Gastroesophageal sphincter (tissue), 4 donors: ENCODE data around the gene INPP5D. TPM values are rescaled to one million over a fixed set of nuclear protein-coding genes. Genes with fewer than 3 reads are reported as not detected.
A peak's percentile ranks its signal among the peaks of the same experiment; 100 is the strongest.

ENCODE experiments used
- ATAC-seq: fragments of 150-250 bp; one replicate; pipeline ENCODE4 v1.9.1; 2016; ENCODE audit warnings: mild to moderate bottlenecking, moderate library complexity
- H3K27ac ChIP-seq, 4 donors: fragments of 200-600 bp; sonication (generic) in 3 of 4; 1 replicate in 3 of 4; 2 replicates in 1 of 4; pipeline ENCODE4 v1.5.1; 2016 to 2019
- H3K27me3 ChIP-seq: fragments of 200-600 bp; sonication (generic); one replicate; pipeline ENCODE4 v1.5.1; 2019
- H3K36me3 ChIP-seq, 2 donors: fragments of 200-600 bp; sonication (generic); one replicate each; pipeline ENCODE4 v1.5.1; 2019; ENCODE audit warnings: control low read depth in 1 of 2
- H3K4me1 ChIP-seq, 3 donors: fragments of 200-600 bp; sonication (generic); 1 replicate in 2 of 3; 2 replicates in 1 of 3; pipeline ENCODE4 v1.5.1; 2016 to 2019; ENCODE audit warnings: control low read depth in 2 of 3
- H3K4me3 ChIP-seq, 2 donors: fragments of 200-600 bp; sonication (generic); one replicate each; pipeline ENCODE4 v1.5.1; 2019; ENCODE audit warnings: mild to moderate bottlenecking in 1 of 2, moderate library complexity in 1 of 2
- H3K9me3 ChIP-seq, 3 donors: fragments of 200-600 bp; sonication (generic); one replicate each; pipeline ENCODE4 v1.5.1; 2017 to 2019; ENCODE audit warnings: control low read depth in 2 of 3
- EP300 ChIP-seq: sonication (generic); formaldehyde crosslinking; IDR thresholded peaks from one replicate; pipeline ENCODE4 v1.6.1; 2017; ENCODE audit warnings: antibody characterized with exemption, mild to moderate bottlenecking
- POLR2A ChIP-seq, 2 donors: fragments of 450-650 bp; IDR thresholded peaks; one replicate each; pipeline ENCODE4 v1.6.1; 2017; ENCODE audit warnings: antibody characterized with exemption in 2 of 2, mild to moderate bottlenecking in 2 of 2, moderate library complexity in 1 of 2
- POLR2AphosphoS5 ChIP-seq: sonication (generic); formaldehyde crosslinking; IDR thresholded peaks from one replicate; pipeline ENCODE4 v1.6.1; 2017; ENCODE audit warnings: antibody characterized with exemption
- WGBS, 2 donors: methylation state at CpG; one replicate each; pipeline ENCODE4 v1.1.5; 2018; ENCODE audit warnings: low coverage in 1 of 2; 5-methylcytosine and 5-hydroxymethylcytosine counted together
- total RNA-seq, 4 donors: library from RNA; depleted of rRNA; stranded (reverse); fragments of >200 nt; gene quantifications; one replicate each; pipeline ENCODE4 v1.1.0, GENCODE V29; 2016
- TF ChIP-seq, protein P1 (sequence below), 4 experiments: fragments of 200-600 bp in 2 of 4; fragments of 450-650 bp in 2 of 4; sonication (generic) in 1 of 4; IDR thresholded peaks; one replicate each; pipeline ENCODE4 v1.5.1; 2017 to 2019; ENCODE audit warnings: antibody characterized with exemption in 4 of 4, mild to moderate bottlenecking in 2 of 4, moderate library complexity in 2 of 4

The INPP5D gene
- total RNA-seq, 4 donors from 2014 or later: 6.5 to 12.4 (median 9.3) TPM

DNA sequence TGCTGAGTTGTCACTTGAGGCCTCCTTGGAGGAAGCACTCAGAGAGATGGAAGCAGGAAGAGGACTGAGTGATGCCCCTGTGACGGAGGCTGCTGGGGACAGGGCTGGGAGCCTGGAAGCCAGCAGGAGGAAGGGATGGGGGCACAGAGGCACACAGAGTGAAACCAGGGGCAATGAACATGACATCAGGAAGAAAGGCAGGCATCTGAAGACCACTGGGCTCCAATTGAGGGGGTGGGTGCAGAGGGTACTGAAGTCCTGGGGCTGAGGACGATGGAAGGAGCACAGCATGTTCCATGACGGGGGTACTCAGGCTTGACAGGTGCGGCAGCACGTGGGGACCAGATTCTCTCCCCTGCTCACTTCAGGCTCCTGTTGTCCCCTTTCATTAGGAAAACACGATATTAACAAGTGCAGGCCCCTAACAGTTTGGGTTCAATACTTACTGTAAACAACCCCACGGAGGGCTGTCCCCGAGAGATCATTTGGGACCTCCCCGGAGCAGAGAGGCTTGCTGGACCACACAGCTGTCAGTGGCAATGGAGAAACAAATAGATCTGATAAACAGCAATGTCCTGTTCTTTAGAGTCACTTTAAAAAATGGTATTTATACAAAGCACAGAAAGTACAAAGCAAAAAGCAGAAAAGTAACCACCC lies 8.7 kb downstream of the INPP5D start:
- H3K9me3 ChIP-seq: peaks cover 0 to 22% (median 3%) of the 10 kb centered on the region in 3 donors
- no peak overlapping the region for H3K4me3 ChIP-seq
- WGBS, 2 donors: 44 to 45% methylated on average over 6 to 8 of the region's 9 CpGs
- H3K4me1 ChIP-seq: peaks cover 0 to 9% (median 0%) of the 10 kb centered on the region in 3 donors
- peaks cover 10% of the 10 kb centered on the region for H3K27me3 ChIP-seq
- no peaks in the 10 kb centered on the region for H3K36me3 ChIP-seq
- no peak for ATAC-seq
- no peak overlapping the region for H3K27ac ChIP-seq
- TF ChIP-seq, protein P1, sequence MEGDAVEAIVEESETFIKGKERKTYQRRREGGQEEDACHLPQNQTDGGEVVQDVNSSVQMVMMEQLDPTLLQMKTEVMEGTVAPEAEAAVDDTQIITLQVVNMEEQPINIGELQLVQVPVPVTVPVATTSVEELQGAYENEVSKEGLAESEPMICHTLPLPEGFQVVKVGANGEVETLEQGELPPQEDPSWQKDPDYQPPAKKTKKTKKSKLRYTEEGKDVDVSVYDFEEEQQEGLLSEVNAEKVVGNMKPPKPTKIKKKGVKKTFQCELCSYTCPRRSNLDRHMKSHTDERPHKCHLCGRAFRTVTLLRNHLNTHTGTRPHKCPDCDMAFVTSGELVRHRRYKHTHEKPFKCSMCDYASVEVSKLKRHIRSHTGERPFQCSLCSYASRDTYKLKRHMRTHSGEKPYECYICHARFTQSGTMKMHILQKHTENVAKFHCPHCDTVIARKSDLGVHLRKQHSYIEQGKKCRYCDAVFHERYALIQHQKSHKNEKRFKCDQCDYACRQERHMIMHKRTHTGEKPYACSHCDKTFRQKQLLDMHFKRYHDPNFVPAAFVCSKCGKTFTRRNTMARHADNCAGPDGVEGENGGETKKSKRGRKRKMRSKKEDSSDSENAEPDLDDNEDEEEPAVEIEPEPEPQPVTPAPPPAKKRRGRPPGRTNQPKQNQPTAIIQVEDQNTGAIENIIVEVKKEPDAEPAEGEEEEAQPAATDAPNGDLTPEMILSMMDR (IDR thresholded peaks at IDR 0.05): no peak
- TF ChIP-seq POLR2A (IDR thresholded peaks at IDR 0.05) (no peak), POLR2AphosphoS5 (no peak), EP300 (no peak)

- TF ChIP-seq EP300 (no peak), POLR2AphosphoS5 (no peak), POLR2A (IDR thresholded peaks at IDR 0.05) (no peak)
- TF ChIP-seq, protein P1 (IDR thresholded peaks at IDR 0.05): no peak
- no peak overlapping the region for H3K27ac ChIP-seq
- WGBS, 2 donors: 20 to 57% methylated on average over 1 to 3 of the region's 4 CpGs
Observed at GRCh38 chr2:233072838-233073237, 12.7 kb downstream of the INPP5D start.

DNA sequence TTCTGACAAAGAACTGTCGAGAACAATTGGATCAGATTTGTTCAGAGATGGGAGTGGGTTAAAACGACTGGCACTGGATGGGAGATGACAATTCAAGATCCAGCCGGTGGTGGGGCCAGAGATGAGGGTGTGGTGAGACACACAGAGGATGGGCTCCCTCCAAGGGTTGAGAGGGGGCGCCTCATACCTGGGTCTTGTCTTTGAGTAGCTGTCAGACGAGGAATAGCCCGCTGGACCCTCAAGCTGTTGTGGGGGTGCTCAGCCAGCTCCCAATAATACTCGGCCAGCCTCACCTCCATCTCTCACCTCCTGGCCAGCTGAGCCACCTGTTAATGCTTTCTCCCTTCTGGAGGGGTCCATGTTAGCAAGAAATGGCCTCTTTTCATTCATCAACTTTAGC lies 14.0 kb downstream of the INPP5D start:
- no peak for TF ChIP-seq POLR2A (IDR thresholded peaks at IDR 0.05)
- TF ChIP-seq EP300: no peak
- TF ChIP-seq POLR2AphosphoS5: no peak
- TF ChIP-seq, protein P1 (IDR thresholded peaks at IDR 0.05): no peak
- H3K27ac ChIP-seq: no peak overlapping the region
- no peak for ATAC-seq
- peaks cover 0 to 11% (median 0%) of the 10 kb centered on the region in 3 donors for H3K4me1 ChIP-seq
- WGBS, 2 donors: 63% methylated on average over 5 of the region's 7 CpGs; no CpG with 5 or more reads in 1 of the 2 donors
- no peak overlapping the region for H3K4me3 ChIP-seq
- H3K27me3 ChIP-seq: peaks cover 10% of the 10 kb centered on the region
- H3K9me3 ChIP-seq: peaks cover 0 to 22% (median 3%) of the 10 kb centered on the region in 3 donors
- H3K36me3 ChIP-seq: no peaks in the 10 kb centered on the region

More at GRCh38 chr2:233072838-233073237, 12.7 kb downstream of the INPP5D start:
- ATAC-seq: no peak
- H3K27me3 ChIP-seq: peaks cover 10% of the 10 kb centered on the region
- H3K36me3 ChIP-seq: no peaks in the 10 kb centered on the region
- H3K4me3 ChIP-seq: no peak overlapping the region
- peaks cover 0 to 11% (median 0%) of the 10 kb centered on the region in 3 donors for H3K4me1 ChIP-seq
- H3K9me3 ChIP-seq: peaks cover 0 to 22% (median 3%) of the 10 kb centered on the region in 3 donors

- Histone ChIP-seq H3K27ac (peak overlapping the region in 1 of 4 donors; percentile 14), H3K9me3 (peaks cover 0 to 22% (median 3%) of the 10 kb centered on the region in 3 donors), H3K27me3 (peaks cover 10% of the 10 kb centered on the region), H3K4me3 (no peak overlapping the region), H3K4me1 (peaks cover 0 to 11% (median 0%) of the 10 kb centered on the region in 3 donors), H3K36me3 (no peaks in the 10 kb centered on the region)
- TF ChIP-seq POLR2A (IDR thresholded peaks at IDR 0.05): no peak
- TF ChIP-seq EP300: no peak
- TF ChIP-seq, protein P1 (IDR thresholded peaks at IDR 0.05): no peak
- TF ChIP-seq POLR2AphosphoS5: no peak
- WGBS, 2 donors: 61 to 66% methylated on average over 4 of the region's 6 CpGs
- peak; percentile 19 for ATAC-seq
Observed at GRCh38 chr2:233075141-233075965, 15.2 kb downstream of the INPP5D start.
